Lower leg skin (tissue), 3 donors: ENCODE data around the gene STUB1.

Source experiments
- CTCF ChIP-seq, 3 donors: fragments of 450-650 bp; IDR thresholded peaks; one replicate each; pipeline ENCODE4 v1.5.1; 2016; ENCODE audit warnings: antibody characterized with exemption in 3 of 3, mild to moderate bottlenecking in 3 of 3, moderate library complexity in 2 of 3
- POLR2A ChIP-seq, 2 donors: fragments of 450-650 bp; IDR thresholded peaks; one replicate each; pipeline ENCODE4 v1.6.1; 2016 to 2017; ENCODE audit warnings: antibody characterized with exemption in 2 of 2, mild to moderate bottlenecking in 1 of 2, moderate library complexity in 1 of 2

GRCh38 chr16:675884-676564, 4.2 kb upstream of the STUB1 start:
- TF ChIP-seq CTCF (IDR thresholded peaks at IDR 0.05) = no peak
- TF ChIP-seq POLR2A (IDR thresholded peaks at IDR 0.05) = no peak
